K562 (cell line): Measurements from ENCODE around the gene CD82. TPM values are rescaled to one million over a fixed set of nuclear protein-coding genes. Genes with fewer than 3 reads are reported as not detected.

Experiments
- ATAC-seq: fragments of 200-7000 bp; cut with Tn5 transposase; 3 replicates; pipeline ENCODE4 v1.9.1; 2020; ENCODE audit warnings: moderate library complexity
- BruUV-seq: library from RNA; stranded (reverse); fragments of 400-500 nt; replicated peaks from 2 replicates; lab custom pipeline; 2021; lab: Mats Ljungman, UMichigan
- CTCF ChIA-PET: fragments of 300-600 bp; formaldehyde crosslinking; extraction: SDS; loops from one replicate; lab custom pipeline; 2021; ENCODE audit warnings: low intra/inter-chr PET ratio; lab: Yijun Ruan, JAX
- POLR2A ChIA-PET: fragments of 300-600, 350-650 bp; sonication (Branson Sonifier 250); formaldehyde crosslinking; extraction: SDS; loops from one replicate; lab custom pipeline; 2021; ENCODE audit warnings: antibody characterized with exemption, inconsistent platforms; lab: Yijun Ruan, JAX
- DNase-seq, 4 experiments: peaks; one replicate each; pipeline versions ENCODE4 v3.0.0 to v3.0.0-alpha.2; 2011 to 2018; ENCODE audit warnings: low spot score in 3 of 4, mixed read lengths in 3 of 4; ENCODE audit errors: extremely low read depth in 1 of 4
- FAIRE-seq: peaks from 2 replicates; lab custom pipeline; 2011; peaks lifted over from hg19 to GRCh38; lab: Jason Lieb, UNC
- H2AFZ ChIP-seq: 2 replicates; pipeline ENCODE4 v1.6.0; 2011; ENCODE audit warnings: low read depth, low read length, control low read depth, inconsistent platforms
- H3K27ac ChIP-seq: fragments of 200-600 bp; 3 replicates; pipeline ENCODE4 v1.8.0; 2011; ENCODE audit warnings: low read depth, mild to moderate bottlenecking, control low read depth, inconsistent platforms, low read length, moderate library complexity, mixed read lengths; ENCODE audit errors: extremely low read depth
- H3K27me3 ChIP-seq, 2 experiments: fragments of 300-600 bp in 1 of 2; 2 replicates in 1 of 2; 3 replicates in 1 of 2; pipeline versions ENCODE4 v1.6.0 to v1.8.0; 2011; ENCODE audit warnings: inconsistent platforms in 2 of 2, low read length in 2 of 2, mild to moderate bottlenecking in 1 of 2, mixed read lengths in 1 of 2, moderate library complexity in 1 of 2; ENCODE audit not compliant: control insufficient read depth in 2 of 2, insufficient read depth in 2 of 2
- H3K36me3 ChIP-seq: fragments of 300-600 bp; 3 replicates; pipeline ENCODE4 v1.8.0; 2011; ENCODE audit warnings: mild to moderate bottlenecking, low read length, inconsistent platforms; ENCODE audit not compliant: control insufficient read depth, insufficient read depth
- H3K4me1 ChIP-seq, 2 experiments: fragments of 200-600 bp in 1 of 2; replicated peaks in 1 of 2; 2 replicates in 1 of 2; 3 replicates in 1 of 2; pipeline versions ENCODE4 v1.5.1 to v1.8.0; 2011; ENCODE audit warnings: inconsistent platforms in 2 of 2, low read length in 2 of 2, mild to moderate bottlenecking in 1 of 2, mixed read lengths in 1 of 2, moderate library complexity in 1 of 2; ENCODE audit not compliant: control insufficient read depth in 2 of 2, insufficient read depth in 2 of 2
- H3K4me2 ChIP-seq: 2 replicates; pipeline ENCODE4 v1.6.1; 2011; ENCODE audit warnings: low read length, control low read depth, inconsistent platforms, mixed read lengths; ENCODE audit not compliant: insufficient read depth
- H3K4me3 ChIP-seq: fragments of 200-600 bp; sonication (generic), shearing (Covaris generic); 2 replicates; pipeline ENCODE4 v1.5.1; 2016; ENCODE audit warnings: control low read depth, inconsistent platforms
- H3K79me2 ChIP-seq: fragments of 200-600 bp; 3 replicates; pipeline ENCODE4 v1.8.0; 2011; ENCODE audit warnings: low read length, inconsistent platforms; ENCODE audit not compliant: control insufficient read depth, insufficient read depth
- H3K9ac ChIP-seq, 2 experiments: 2 replicates each; pipeline versions ENCODE4 v1.6.0 to v1.6.1; 2011; ENCODE audit warnings: low read depth in 2 of 2, low read length in 2 of 2, control low read depth in 1 of 2, inconsistent platforms in 1 of 2, mild to moderate bottlenecking in 1 of 2, mixed read lengths in 1 of 2; ENCODE audit not compliant: insufficient read depth in 1 of 2
- H3K9me1 ChIP-seq: one replicate; pipeline ENCODE4 v1.6.0; 2011; ENCODE audit warnings: inconsistent platforms, mild to moderate bottlenecking, low read length, moderate library complexity; ENCODE audit not compliant: control insufficient read depth, insufficient read depth
- H3K9me3 ChIP-seq: replicated peaks from 2 replicates; pipeline ENCODE4 v1.5.1; 2011; ENCODE audit warnings: low read depth, low read length, inconsistent platforms; ENCODE audit not compliant: control insufficient read depth, insufficient read depth
- H4K20me1 ChIP-seq: replicated peaks from 2 replicates; pipeline ENCODE4 v1.6.1; 2011; ENCODE audit warnings: low read length, inconsistent platforms, mixed read lengths; ENCODE audit not compliant: control insufficient read depth, insufficient read depth
- CTCFL ChIP-seq: IDR thresholded peaks from 2 replicates; pipeline ENCODE4 v1.6.1; 2011; ENCODE audit warnings: borderline replicate concordance, low read depth, mild to moderate bottlenecking, moderate library complexity, low read length; ENCODE audit not compliant: insufficient read depth, poor library complexity, severe bottlenecking
- DPF2 ChIP-seq: fragments of 450-650 bp; IDR thresholded peaks from 2 replicates; pipeline ENCODE4 v1.6.1; 2016
- E2F5 ChIP-seq: sonication (generic); formaldehyde crosslinking; IDR thresholded peaks from 2 replicates; pipeline ENCODE4 v1.8.0; 2022; ENCODE audit warnings: mild to moderate bottlenecking, missing genetic modification reagents
- MAFF ChIP-seq: IDR thresholded peaks from 2 replicates; pipeline ENCODE4 v1.6.1; 2012; ENCODE audit warnings: low read length, improper control_type of control experiment
- MITF ChIP-seq: IDR thresholded peaks from 2 replicates; pipeline ENCODE4 v1.6.1; 2014; ENCODE audit warnings: antibody characterized with exemption
- MXD1 ChIP-seq: fragments of 250-450 bp; sonication (Bioruptor Pico); IDR thresholded peaks from 2 replicates; pipeline ENCODE4 v1.8.0; 2021; ENCODE audit warnings: borderline replicate concordance, mild to moderate bottlenecking, moderate library complexity; ENCODE audit not compliant: poor library complexity, severe bottlenecking
- NR2C1 ChIP-seq, 2 experiments: fragments of 450-650 bp; IDR thresholded peaks; 2 replicates each; pipeline ENCODE4 v1.6.1; 2017; ENCODE audit warnings: mild to moderate bottlenecking in 2 of 2, antibody characterized with exemption in 1 of 2, inconsistent platforms in 1 of 2, missing compliant biosample characterization in 1 of 2, missing genetic modification characterization in 1 of 2
- PRMT5 ChIP-seq: sonication (generic); formaldehyde crosslinking; IDR thresholded peaks from 2 replicates; pipeline ENCODE4 v1.5.0; 2020; ENCODE audit warnings: missing genetic modification reagents
- RBM14 ChIP-seq: fragments of 200-400 bp; formaldehyde crosslinking; IDR thresholded peaks from 2 replicates; pipeline ENCODE4 v1.6.1; 2018; ENCODE audit warnings: low read depth, mild to moderate bottlenecking, low read length, moderate library complexity, borderline replicate concordance; ENCODE audit not compliant: insufficient read depth
- SMAD2 ChIP-seq: fragments of 150-350 bp; IDR thresholded peaks from 2 replicates; pipeline ENCODE4 v1.6.1; 2014; ENCODE audit warnings: low read depth, mild to moderate bottlenecking, low read length
- ZBTB33 ChIP-seq: sonication (generic); formaldehyde crosslinking; IDR thresholded peaks from 2 replicates; pipeline ENCODE4 v1.8.1; 2023; ENCODE audit warnings: mild to moderate bottlenecking, missing genetic modification reagents
- ZNF239 ChIP-seq: fragments of 250-450 bp; sonication (Bioruptor Pico); IDR thresholded peaks from 2 replicates; pipeline ENCODE4 v1.4.0; 2020; ENCODE audit warnings: mild to moderate bottlenecking
- ZNF639 ChIP-seq, 2 experiments: fragments of 200-800 bp in 1 of 2; sonication (Bioruptor generic) in 1 of 2; sonication (generic) in 1 of 2; formaldehyde crosslinking in 1 of 2; IDR thresholded peaks in 1 of 2; conservative IDR thresholded peaks in 1 of 2; 2 replicates each; pipeline versions ENCODE4 v1.5.0 to v1.6.1; 2016 to 2020; ENCODE audit warnings: missing compliant biosample characterization in 1 of 2, missing genetic modification characterization in 1 of 2, missing genetic modification reagents in 1 of 2
- WGBS: fragments of 100-300 bp; shearing (Covaris generic); methylation state at CpG from one replicate; pipeline ENCODE4 v1.1.6; 2016; ENCODE audit warnings: low coverage, mixed read lengths; ENCODE audit not compliant: insufficient coverage; ENCODE audit errors: missing lambda C conversion rate; 5-methylcytosine and 5-hydroxymethylcytosine counted together
- in situ Hi-C: fragments of 300-500 bp; cut with MboI; formaldehyde crosslinking; loops from 4 replicates; pipeline ENCODE4 v1.15.0; 2018; ENCODE audit warnings: inconsistent platforms, mixed read lengths
- intact Hi-C: fragments of 100-400 bp; cut with micrococcal nuclease; formaldehyde crosslinking; loops from 2 replicates; pipeline ENCODE4 v1.14.2; 2022
- polyA plus RNA-seq, 8 experiments: library from polyadenylated mRNA; depleted of rRNA in 4 of 8; stranded (reverse) in 5 of 8; unstranded in 3 of 8; fragments of >200 nt; fragmentation: Nextera tagmentation in 2 of 8; fragmentation: Illumina TruSeq in 1 of 8; extraction: Ambion mirVana in 2 of 8; extraction: Trizol in 1 of 8; gene quantifications; 2 replicates each; pipeline versions ENCODE4 v1.2.1 to v1.2.3, GENCODE V29; 2011 to 2014; ENCODE audit warnings: inconsistent platforms in 1 of 8, missing spikeins in 1 of 8
- total RNA-seq, 7 experiments: library from RNA; depleted of rRNA in 6 of 7; stranded (reverse); fragments of >200 nt in 6 of 7; fragmentation: Illumina TruSeq in 2 of 7; extraction: Trizol in 2 of 7; gene quantifications; 2 replicates each; pipeline versions ENCODE4 v1.2.1 to v1.2.3, GENCODE V29; 2011 to 2021; ENCODE audit warnings: low replicate concordance in 1 of 7

CD82 gene
- total and polyA plus RNA-seq, 9 of the 15 experiments (the other 6 are each of a cell fraction or from before 2014, with no cell fraction given), result 0.27 to 9.4 (median 3.0) TPM

- in situ Hi-C loops, result no loop called here
Measured at GRCh38 chr11:44585421-44585820, 20.0 kb downstream of the CD82 start.

More at GRCh38 chr11:44585421-44585820, 20.0 kb downstream of the CD82 start:
- no peaks in the 10 kb centered on the region for H3K9me3 ChIP-seq
- H3K4me3 ChIP-seq, result no peak overlapping the region
- no peak overlapping the region for H3K9ac ChIP-seq
- H3K9me1 ChIP-seq, result no peaks in the 10 kb centered on the region
- H3K27me3 ChIP-seq, result peaks cover 0 to 14% of the 10 kb centered on the region in 2 experiments; a peak in 2 of 5 replicates
- no peak for ATAC-seq
- 4% methylated on average over 5 of the region's 5 CpGs for WGBS
- intact Hi-C loops, result no loop called here
- no peak overlapping the region for H2AFZ ChIP-seq
- no peak overlapping the region for H3K4me2 ChIP-seq
- no peak for DNase-seq
- TF ChIP-seq SMAD2, result no peak
- TF ChIP-seq PRMT5 (CRISPR knock-in tag), result no peak
- TF ChIP-seq MXD1 (CRISPR knock-in tag), result no peak
- TF ChIP-seq RBM14, result no peak
- no peak for TF ChIP-seq DPF2
- TF ChIP-seq NR2C1 (IDR thresholded peaks at IDR 0.05), result no peak
- TF ChIP-seq NR2C1 (tag; IDR thresholded peaks at IDR 0.05), result no peak
- no peak for TF ChIP-seq CTCFL
- TF ChIP-seq ZNF239, result no peak
- no peak for TF ChIP-seq ZBTB33
- TF ChIP-seq ZNF639 (CRISPR knock-in tag; conservative IDR thresholded peaks at IDR 0.05 in 1 of 2, IDR thresholded peaks at IDR 0.05 in 1 of 2), result no peak
- no peak for TF ChIP-seq MAFF
- no peak for TF ChIP-seq MITF
- no peak for TF ChIP-seq E2F5
- TF ChIP-seq, all 486 proteins: peak for 0
- no peaks in the 10 kb centered on the region for H4K20me1 ChIP-seq
- no peaks in the 10 kb centered on the region for H3K79me2 ChIP-seq
- no peaks in the 10 kb centered on the region for H3K4me1 ChIP-seq
- no TSS peak for BruUV-seq
- no peaks in the 10 kb centered on the region for H3K36me3 ChIP-seq
- ChIA-PET CTCF (no interaction called here), POLR2A (interaction anchor here (0.5 to 1.9 kb wide), 4 partner anchors 10 to 422 kb away, joined by 3 to 4 read pairs (median 3); no protein-coding TSS in a partner anchor)
- H3K27ac ChIP-seq, result no peak overlapping the region
- no peak for FAIRE-seq
